GM12878 (cell line): Measurements from ENCODE around the gene IER3IP1. TPM values are rescaled to one million over a fixed set of nuclear protein-coding genes. Genes with fewer than 3 reads are reported as not detected.
A peak's percentile ranks its signal among the peaks of the same experiment; 100 is the strongest.

Experiments
- ASH2L ChIP-seq: fragments of 300-600, 200-600 bp; sonication (generic); IDR thresholded peaks from 2 replicates; pipeline ENCODE4 v1.6.1; 2017; ENCODE audit warnings: low read depth, mild to moderate bottlenecking, borderline replicate concordance
- BHLHE40 ChIP-seq, 2 experiments: fragments of 450-650 bp in 1 of 2; IDR thresholded peaks; 2 replicates each; pipeline ENCODE4 v1.6.1; 2011 to 2017; ENCODE audit warnings: low read depth in 2 of 2, borderline replicate concordance in 1 of 2, improper control_type of control experiment in 1 of 2, low read length in 1 of 2, mild to moderate bottlenecking in 1 of 2
- CBX5 ChIP-seq: sonication (generic); IDR thresholded peaks from 2 replicates; pipeline ENCODE4 v1.6.1; 2016; ENCODE audit warnings: low read depth, moderate library complexity, mild to moderate bottlenecking, inconsistent platforms
- E2F8 ChIP-seq: fragments of 450-650 bp; IDR thresholded peaks from 2 replicates; pipeline ENCODE4 v1.6.1; 2018; ENCODE audit warnings: mild to moderate bottlenecking, low read depth, moderate library complexity; ENCODE audit not compliant: partially characterized antibody
- EED ChIP-seq: sonication (generic); IDR thresholded peaks from 2 replicates; pipeline ENCODE4 v1.6.1; 2016; ENCODE audit warnings: antibody characterized with exemption, low read depth
- EP300 ChIP-seq, 2 experiments: fragments of 150-350 bp in 1 of 2; IDR thresholded peaks; 2 replicates each; pipeline ENCODE4 v1.6.1; 2011 to 2012; ENCODE audit warnings: low read depth in 2 of 2, low read length in 2 of 2, borderline replicate concordance in 1 of 2, improper control_type of control experiment in 1 of 2, inconsistent platforms in 1 of 2; ENCODE audit not compliant: control insufficient read depth in 1 of 2
- FOXK2 ChIP-seq: fragments of 450-650 bp; IDR thresholded peaks from 2 replicates; pipeline ENCODE4 v1.6.1; 2017; ENCODE audit warnings: mild to moderate bottlenecking, moderate library complexity
- MAX ChIP-seq: IDR thresholded peaks from 2 replicates; pipeline ENCODE4 v1.6.1; 2012; ENCODE audit warnings: low read depth, low read length, improper control_type of control experiment
- MYB ChIP-seq: fragments of 150-350 bp; IDR thresholded peaks from 2 replicates; pipeline ENCODE4 v1.6.1; 2014; ENCODE audit warnings: mild to moderate bottlenecking, low read depth, low read length, borderline replicate concordance
- POLR2A ChIP-seq: IDR thresholded peaks from 2 replicates; pipeline ENCODE4 v1.6.1; 2011; ENCODE audit warnings: low read depth, mild to moderate bottlenecking, low read length
- RUNX3 ChIP-seq: IDR thresholded peaks from 2 replicates; pipeline ENCODE4 v1.6.1; 2012; ENCODE audit warnings: low read length, inconsistent platforms
- STAT1 ChIP-seq: fragments of 450-650 bp; conservative IDR thresholded peaks from 2 replicates; pipeline ENCODE4 v1.6.1; 2014; ENCODE audit warnings: antibody characterized with exemption, mild to moderate bottlenecking
- STAT3 ChIP-seq: IDR thresholded peaks from 2 replicates; pipeline ENCODE4 v1.6.1; 2011; ENCODE audit warnings: low read depth, low read length, improper control_type of control experiment
- TAF1 ChIP-seq: IDR thresholded peaks from 2 replicates; pipeline ENCODE4 v1.6.1; 2011; ENCODE audit warnings: mild to moderate bottlenecking, low read depth, low read length, borderline replicate concordance
- YY1 ChIP-seq: IDR thresholded peaks from 2 replicates; pipeline ENCODE4 v1.6.1; 2011; ENCODE audit warnings: low read depth, mild to moderate bottlenecking, low read length
- ZBTB40 ChIP-seq: fragments of 450-650 bp; IDR thresholded peaks from 2 replicates; pipeline ENCODE4 v1.6.1; 2016; ENCODE audit warnings: mild to moderate bottlenecking, moderate library complexity, borderline replicate concordance
- ZNF622 ChIP-seq: fragments of 450-650 bp; IDR thresholded peaks from 2 replicates; pipeline ENCODE4 v1.6.1; 2017; ENCODE audit warnings: mild to moderate bottlenecking, inconsistent platforms
- ZNF687 ChIP-seq: fragments of 450-650 bp; IDR thresholded peaks from 2 replicates; pipeline ENCODE4 v1.6.1; 2017; ENCODE audit warnings: mild to moderate bottlenecking, moderate library complexity
- polyA plus RNA-seq, 11 experiments: library from polyadenylated mRNA; depleted of rRNA in 4 of 11; unstranded in 6 of 11; stranded (reverse) in 5 of 11; fragments of >200 nt; fragmentation: Nextera tagmentation in 4 of 11; fragmentation: Illumina TruSeq in 1 of 11; extraction: Ambion mirVana in 4 of 11; extraction: Trizol in 1 of 11; gene quantifications; 1 replicate in 1 of 11; 2 replicates in 10 of 11; pipeline versions ENCODE4 v1.2.1 to v1.2.3, GENCODE V29; 2011 to 2016; ENCODE audit warnings: inconsistent platforms in 2 of 11, missing spikeins in 2 of 11, low read depth in 1 of 11
- total RNA-seq, 4 experiments: library from RNA; depleted of rRNA in 3 of 4; stranded (reverse); fragments of >200 nt in 3 of 4; fragmentation: Illumina TruSeq in 1 of 4; extraction: Trizol in 1 of 4; gene quantifications; 2 replicates each; pipeline versions ENCODE4 v1.2.1 to v1.2.3, GENCODE V29; 2013 to 2021

The IER3IP1 gene
- total and polyA plus RNA-seq, 10 of the 15 experiments (the other 5 are each of a cell fraction or from before 2014, with no cell fraction given) = 7.9 to 40.9 (median 28.1) TPM

GRCh38 chr18:47150029-47150823 is 25.9 kb downstream of the IER3IP1 start, which contains the start of gene HDHD2 (continued):
- TF ChIP-seq ZNF687 (peak; percentile 76), MYB (no peak), RUNX3 (peak; percentile 21), TAF1 (peak; percentile 82; the same call in 1 of the 2 replicates), ZNF622 (no peak), ZBTB40 (peak; percentile 92), BHLHE40 (IDR thresholded peaks at IDR 0.05; ENCODE audit: borderline replicate concordance in 1 of 2, low read depth in 2 of 2, low read length in 1 of 2) (peak in 1 of 2 experiments; percentile 27; a peak in 1 of 4 replicates), EP300 (IDR thresholded peaks at IDR 0.05; ENCODE audit: borderline replicate concordance in 1 of 2, control insufficient read depth in 1 of 2, low read depth in 2 of 2, low read length in 2 of 2) (no peak), STAT1 (0 out of 2 replicates have a peak, but pooled peaks have one; percentile 53), ASH2L (0 out of 2 replicates have a peak, but pooled peaks have one; percentile 62), EED (peak; percentile 68), E2F8 (peak; percentile 39), CBX5 (no peak), YY1 (0 out of 2 replicates have a peak, but pooled peaks have one; percentile 26), MAX (no peak), POLR2A (peak; percentile 89), FOXK2 (peak; percentile 56), STAT3 (no peak)
